Breast epithelium (tissue), 4 donors: ENCODE data around the gene FRY. TPM values are rescaled to one million over a fixed set of nuclear protein-coding genes. Genes with fewer than 3 reads are reported as not detected.

Source experiments
- DNase-seq, 2 donors: peaks; one replicate each; pipeline ENCODE4 v3.0.0-alpha.2; 2019; ENCODE audit warnings: low spot score in 2 of 2
- H3K27ac ChIP-seq, 2 donors: fragments of 200-600 bp; sonication (generic) in 1 of 2; one replicate each; pipeline ENCODE4 v1.5.1; 2016 to 2019; ENCODE audit warnings: mild to moderate bottlenecking in 1 of 2
- H3K27me3 ChIP-seq, 2 donors: fragments of 200-600 bp; sonication (generic) in 1 of 2; one replicate each; pipeline versions ENCODE4 v1.5.1 to v1.6.0; 2017 to 2019; ENCODE audit warnings: control low read depth in 1 of 2, mild to moderate bottlenecking in 1 of 2
- H3K36me3 ChIP-seq: fragments of 200-600 bp; one replicate; pipeline ENCODE4 v1.5.1; 2019
- H3K4me1 ChIP-seq, 2 donors: fragments of 200-600 bp; sonication (generic); one replicate each; pipeline ENCODE4 v1.5.1; 2016 to 2019; ENCODE audit warnings: control low read depth in 1 of 2
- H3K4me3 ChIP-seq, 3 donors: fragments of 200-600 bp; sonication (generic); 1 replicate in 2 of 3; 2 replicates in 1 of 3; pipeline ENCODE4 v1.5.1; 2016 to 2019; ENCODE audit warnings: mild to moderate bottlenecking in 3 of 3, moderate library complexity in 2 of 3
- H3K9me3 ChIP-seq, 2 donors: fragments of 200-600 bp; sonication (generic) in 1 of 2; one replicate each; pipeline ENCODE4 v1.5.1; 2016 to 2019; ENCODE audit warnings: control low read depth in 1 of 2
- CTCF ChIP-seq, 3 donors: fragments of 450-650 bp; IDR thresholded peaks; one replicate each; pipeline ENCODE4 v1.5.1; 2016 to 2017; ENCODE audit warnings: antibody characterized with exemption in 3 of 3, mild to moderate bottlenecking in 3 of 3, moderate library complexity in 3 of 3
- POLR2A ChIP-seq: fragments of 450-650 bp; IDR thresholded peaks from one replicate; pipeline ENCODE4 v1.6.1; 2016; ENCODE audit warnings: antibody characterized with exemption, mild to moderate bottlenecking, moderate library complexity
- POLR2AphosphoS5 ChIP-seq, 3 donors: sonication (generic); formaldehyde crosslinking; IDR thresholded peaks; one replicate each; pipeline ENCODE4 v1.6.1; 2017; ENCODE audit warnings: antibody characterized with exemption in 3 of 3
- intact Hi-C: fragments of 100-400 bp; cut with DNase I; formaldehyde crosslinking; loops from one replicate; pipeline ENCODE4 v1.15.1; 2023; ENCODE audit warnings: low total_unique reads
- total RNA-seq, 3 donors: library from RNA; depleted of rRNA; stranded (reverse); fragments of >200 nt; gene quantifications; one replicate each; pipeline ENCODE4 v1.1.0, GENCODE V29; 2016

The FRY gene
- total RNA-seq, 3 donors from 2014 or later, result 41.0 to 52.8 (median 46.4) TPM

- H3K27ac ChIP-seq, result no peak overlapping the region
- TF ChIP-seq CTCF (IDR thresholded peaks at IDR 0.05) (no peak), POLR2AphosphoS5 (IDR thresholded peaks at IDR 0.05) (no peak), POLR2A (no peak)
- no peaks in the 10 kb centered on the region for H3K27me3 ChIP-seq
- no peak for DNase-seq
- intact Hi-C loops, result no loop called here
- H3K4me3 ChIP-seq, result no peak overlapping the region
- no peaks in the 10 kb centered on the region for H3K4me1 ChIP-seq
- H3K9me3 ChIP-seq, result no peaks in the 10 kb centered on the region
- no peaks in the 10 kb centered on the region for H3K36me3 ChIP-seq
Observed at GRCh38 chr13:32225481-32225931, 193.9 kb downstream of the FRY start.

- Histone ChIP-seq H3K4me1 (no peaks in the 10 kb centered on the region), H3K36me3 (no peaks in the 10 kb centered on the region), H3K27ac (no peak overlapping the region), H3K9me3 (no peaks in the 10 kb centered on the region), H3K4me3 (no peak overlapping the region), H3K27me3 (no peaks in the 10 kb centered on the region)
- DNase-seq, result no peak
- no peak for TF ChIP-seq CTCF (IDR thresholded peaks at IDR 0.05)
- intact Hi-C loops, result no loop called here
Observed at GRCh38 chr13:32228330-32229041, 196.9 kb downstream of the FRY start.

- Histone ChIP-seq H3K27ac (no peak overlapping the region), H3K9me3 (no peaks in the 10 kb centered on the region), H3K4me1 (no peaks in the 10 kb centered on the region), H3K4me3 (no peak overlapping the region), H3K27me3 (no peaks in the 10 kb centered on the region), H3K36me3 (no peaks in the 10 kb centered on the region)
- intact Hi-C loops, result no loop called here
- DNase-seq, result no peak
- TF ChIP-seq CTCF (IDR thresholded peaks at IDR 0.05) (no peak), POLR2A (no peak), POLR2AphosphoS5 (IDR thresholded peaks at IDR 0.05) (no peak)
Observed at GRCh38 chr13:32229443-32229842, 197.9 kb downstream of the FRY start.

- DNase-seq, result no peak
- intact Hi-C loops, result no loop called here
- Histone ChIP-seq H3K27ac (no peak overlapping the region), H3K4me1 (no peaks in the 10 kb centered on the region), H3K36me3 (no peaks in the 10 kb centered on the region), H3K27me3 (no peaks in the 10 kb centered on the region), H3K9me3 (no peaks in the 10 kb centered on the region), H3K4me3 (no peak overlapping the region)
- TF ChIP-seq POLR2AphosphoS5 (IDR thresholded peaks at IDR 0.05), result no peak
- TF ChIP-seq POLR2A, result no peak
- TF ChIP-seq CTCF (IDR thresholded peaks at IDR 0.05), result no peak
Observed at GRCh38 chr13:32232263-32232662, 200.7 kb downstream of the FRY start.

GRCh38 chr13:32233062-32233461 is 201.5 kb downstream of the FRY start:
- Histone ChIP-seq H3K36me3 (no peaks in the 10 kb centered on the region), H3K27ac (no peak overlapping the region), H3K27me3 (no peaks in the 10 kb centered on the region), H3K4me1 (no peaks in the 10 kb centered on the region), H3K4me3 (no peak overlapping the region), H3K9me3 (no peaks in the 10 kb centered on the region)
- no peak for DNase-seq
- TF ChIP-seq CTCF (IDR thresholded peaks at IDR 0.05) (no peak), POLR2AphosphoS5 (IDR thresholded peaks at IDR 0.05) (no peak), POLR2A (no peak)
- intact Hi-C loops, result no loop called here
